HG03139 (cell line): ENCODE data around the gene ZNHIT3.

Experiments
- ATAC-seq: cut with Tn5 transposase; IDR thresholded peaks from one replicate; pipeline ENCODE4 v1.9.1; 2021; ENCODE audit not compliant: unreplicated experiment

ZNHIT3 gene

DNA sequence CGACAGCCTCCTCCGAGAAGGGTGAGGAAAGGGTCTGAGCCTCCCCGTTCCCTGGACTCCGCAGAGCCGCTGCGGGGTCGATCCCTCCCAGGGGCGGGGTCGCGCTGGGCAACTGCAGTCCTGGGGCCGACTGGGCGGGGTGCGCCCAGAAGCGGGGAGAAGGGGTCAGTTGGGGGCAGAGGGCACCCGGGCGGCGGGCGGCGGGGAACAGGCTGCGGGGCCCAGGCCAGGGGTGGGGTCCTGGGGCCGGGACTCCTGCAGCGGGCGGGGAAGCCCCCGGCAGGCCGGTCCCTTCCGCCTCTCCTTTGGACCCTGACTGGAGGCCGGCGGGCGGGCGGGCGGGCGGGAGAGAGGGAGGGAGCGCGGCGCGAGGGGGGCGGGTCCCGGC is 58.6 kb downstream of the ZNHIT3 start:
- peak; percentile 26 for ATAC-seq
